Epithelial cell of prostate (primary cell): ENCODE data around the gene POU2F1.

Source experiments
- DNase-seq: peaks from one replicate; pipeline ENCODE4 v3.0.0-alpha.2; 2011; ENCODE audit warnings: low read depth, low spot score
- H3K27ac ChIP-seq: fragments of 450-650 bp; 2 replicates; pipeline ENCODE4 v1.5.1; 2017; ENCODE audit warnings: mild to moderate bottlenecking

The POU2F1 gene

GRCh38 chr1:167431909-167432650 is 211.4 kb downstream of the POU2F1 start:
- no peak overlapping the region for H3K27ac ChIP-seq

GRCh38 chr1:167432780-167433179 is 212.1 kb downstream of the POU2F1 start:
- no peak overlapping the region for H3K27ac ChIP-seq
- no peak for DNase-seq

More at GRCh38 chr1:167431909-167432650, 211.4 kb downstream of the POU2F1 start:
- DNase-seq = no peak

- no peak for DNase-seq
- H3K27ac ChIP-seq = no peak overlapping the region
These were observed 213.2 kb downstream of the POU2F1 start for GRCh38 chr1:167433884-167434283.

GRCh38 chr1:167434306-167434705 is 213.6 kb downstream of the POU2F1 start:
- no peak overlapping the region for H3K27ac ChIP-seq
- DNase-seq = no peak

GRCh38 chr1:167435484-167435883 is 214.8 kb downstream of the POU2F1 start:
- DNase-seq = no peak
- no peak overlapping the region for H3K27ac ChIP-seq

GRCh38 chr1:167438171-167439138 is 217.8 kb downstream of the POU2F1 start:
- no peak for DNase-seq
- H3K27ac ChIP-seq = no peak overlapping the region

GRCh38 chr1:167439301-167439988 is 218.8 kb downstream of the POU2F1 start:
- no peak overlapping the region for H3K27ac ChIP-seq
- DNase-seq = no peak

- no peak overlapping the region for H3K27ac ChIP-seq
- DNase-seq = no peak
These were observed 219.7 kb downstream of the POU2F1 start for GRCh38 chr1:167440345-167440744.

GRCh38 chr1:167440776-167441175 is 220.1 kb downstream of the POU2F1 start:
- no peak for DNase-seq
- H3K27ac ChIP-seq = no peak overlapping the region

- no peak overlapping the region for H3K27ac ChIP-seq
- DNase-seq = no peak
These were observed 220.5 kb downstream of the POU2F1 start for GRCh38 chr1:167441222-167441621.

- DNase-seq = peak; percentile 39
- no peak overlapping the region for H3K27ac ChIP-seq
These were observed 221.6 kb downstream of the POU2F1 start for GRCh38 chr1:167442142-167442848.

GRCh38 chr1:167442854-167443565 is 222.3 kb downstream of the POU2F1 start:
- no peak for DNase-seq
- H3K27ac ChIP-seq = no peak overlapping the region

- H3K27ac ChIP-seq = no peak overlapping the region
- DNase-seq = no peak
These were observed 223.1 kb downstream of the POU2F1 start for GRCh38 chr1:167443757-167444156.

GRCh38 chr1:167446966-167447365 is 226.3 kb downstream of the POU2F1 start:
- no peak for DNase-seq
- peak overlapping the region; percentile 31 for H3K27ac ChIP-seq

- peak; percentile 40 for DNase-seq
- H3K27ac ChIP-seq = peak overlapping the region; percentile 31
These were observed 226.9 kb downstream of the POU2F1 start for GRCh38 chr1:167447521-167448136.

GRCh38 chr1:167450843-167451242 is 230.2 kb downstream of the POU2F1 start:
- no peak for DNase-seq
- H3K27ac ChIP-seq = no peak overlapping the region

GRCh38 chr1:167452483-167452882 is 231.8 kb downstream of the POU2F1 start:
- no peak overlapping the region for H3K27ac ChIP-seq
- no peak for DNase-seq

- no peak overlapping the region for H3K27ac ChIP-seq
- no peak for DNase-seq
These were observed 232.4 kb downstream of the POU2F1 start for GRCh38 chr1:167453123-167453522.

- no peak for DNase-seq
- H3K27ac ChIP-seq = no peak overlapping the region
These were observed 233.7 kb downstream of the POU2F1 start for GRCh38 chr1:167454304-167454893.
